ENCODE measurements around the gene MINAR2.

MINAR2 gene

GRCh38 chr5:129763651-129764050 is 15.8 kb downstream of the MINAR2 start:
- no peak overlapping the region for H3K27ac Mint-ChIP-seq
- H3K36me3 Mint-ChIP-seq (ENCODE audit: low read depth) = no peaks in the 10 kb centered on the region
- H3K4me3 Mint-ChIP-seq = no peak overlapping the region
- H3K4me1 Mint-ChIP-seq (ENCODE audit: low read depth) = no peaks in the 10 kb centered on the region
- no peaks in the 10 kb centered on the region for H3K27me3 Mint-ChIP-seq
- H3K9me3 Mint-ChIP-seq = no peaks in the 10 kb centered on the region

- Mint-ChIP-seq H3K27ac (no peak overlapping the region), H3K36me3 (ENCODE audit: low read depth) (no peaks in the 10 kb centered on the region), H3K9me3 (no peaks in the 10 kb centered on the region), H3K4me1 (ENCODE audit: low read depth) (no peaks in the 10 kb centered on the region), H3K27me3 (no peaks in the 10 kb centered on the region), H3K4me3 (no peak overlapping the region)
Observed at GRCh38 chr5:129766798-129767197, 18.9 kb downstream of the MINAR2 start.

- Mint-ChIP-seq H3K4me1 (ENCODE audit: low read depth) (no peaks in the 10 kb centered on the region), H3K27ac (no peak overlapping the region), H3K36me3 (ENCODE audit: low read depth) (no peaks in the 10 kb centered on the region), H3K9me3 (no peaks in the 10 kb centered on the region), H3K27me3 (no peaks in the 10 kb centered on the region), H3K4me3 (no peak overlapping the region)
Observed at GRCh38 chr5:129767927-129768380, 20.1 kb downstream of the MINAR2 start.

GRCh38 chr5:129768735-129769134 is 20.8 kb downstream of the MINAR2 start:
- Mint-ChIP-seq H3K27me3 (no peaks in the 10 kb centered on the region), H3K36me3 (ENCODE audit: low read depth) (no peaks in the 10 kb centered on the region), H3K9me3 (no peaks in the 10 kb centered on the region), H3K4me3 (no peak overlapping the region), H3K4me1 (ENCODE audit: low read depth) (no peaks in the 10 kb centered on the region), H3K27ac (no peak overlapping the region)

- no peaks in the 10 kb centered on the region for H3K4me1 Mint-ChIP-seq (ENCODE audit: low read depth)
- H3K36me3 Mint-ChIP-seq (ENCODE audit: low read depth) = no peaks in the 10 kb centered on the region
- no peaks in the 10 kb centered on the region for H3K27me3 Mint-ChIP-seq
- no peak overlapping the region for H3K4me3 Mint-ChIP-seq
- no peak overlapping the region for H3K27ac Mint-ChIP-seq
- no peaks in the 10 kb centered on the region for H3K9me3 Mint-ChIP-seq
Observed at GRCh38 chr5:129770024-129770820, 22.3 kb downstream of the MINAR2 start.

- no peak overlapping the region for H3K4me3 Mint-ChIP-seq
- H3K9me3 Mint-ChIP-seq = no peaks in the 10 kb centered on the region
- no peak overlapping the region for H3K27ac Mint-ChIP-seq
- no peaks in the 10 kb centered on the region for H3K36me3 Mint-ChIP-seq (ENCODE audit: low read depth)
- no peaks in the 10 kb centered on the region for H3K27me3 Mint-ChIP-seq
- H3K4me1 Mint-ChIP-seq (ENCODE audit: low read depth) = no peaks in the 10 kb centered on the region
Observed at GRCh38 chr5:129771058-129771838, 23.4 kb downstream of the MINAR2 start.

- Mint-ChIP-seq H3K9me3 (no peaks in the 10 kb centered on the region), H3K4me3 (no peak overlapping the region), H3K4me1 (ENCODE audit: low read depth) (no peaks in the 10 kb centered on the region), H3K36me3 (ENCODE audit: low read depth) (no peaks in the 10 kb centered on the region), H3K27me3 (no peaks in the 10 kb centered on the region), H3K27ac (no peak overlapping the region)
Observed at GRCh38 chr5:129773376-129773775, 25.5 kb downstream of the MINAR2 start.

- Mint-ChIP-seq H3K27me3 (no peaks in the 10 kb centered on the region), H3K4me3 (no peak overlapping the region), H3K4me1 (ENCODE audit: low read depth) (no peaks in the 10 kb centered on the region), H3K9me3 (no peaks in the 10 kb centered on the region), H3K27ac (no peak overlapping the region), H3K36me3 (ENCODE audit: low read depth) (no peaks in the 10 kb centered on the region)
Observed at GRCh38 chr5:129781594-129781993, 33.7 kb downstream of the MINAR2 start.

GRCh38 chr5:129803403-129803802 is 55.5 kb downstream of the MINAR2 start:
- H3K36me3 Mint-ChIP-seq (ENCODE audit: low read depth) = no peaks in the 10 kb centered on the region
- no peak overlapping the region for H3K4me3 Mint-ChIP-seq
- peaks cover 19% of the 10 kb centered on the region for H3K9me3 Mint-ChIP-seq
- H3K27ac Mint-ChIP-seq = no peak overlapping the region
- H3K27me3 Mint-ChIP-seq = no peaks in the 10 kb centered on the region
- no peaks in the 10 kb centered on the region for H3K4me1 Mint-ChIP-seq (ENCODE audit: low read depth)

- no peak overlapping the region for H3K4me3 Mint-ChIP-seq
Observed at GRCh38 chr5:129804705-129805104, 56.8 kb downstream of the MINAR2 start.

GRCh38 chr5:129807162-129807814 is 59.4 kb downstream of the MINAR2 start:
- H3K4me3 Mint-ChIP-seq = no peak overlapping the region
- H3K9me3 Mint-ChIP-seq = peaks cover 2% of the 10 kb centered on the region
- no peaks in the 10 kb centered on the region for H3K27me3 Mint-ChIP-seq
- H3K27ac Mint-ChIP-seq = no peak overlapping the region
- no peaks in the 10 kb centered on the region for H3K36me3 Mint-ChIP-seq (ENCODE audit: low read depth)
- H3K4me1 Mint-ChIP-seq (ENCODE audit: low read depth) = no peaks in the 10 kb centered on the region

More at GRCh38 chr5:129804705-129805104, 56.8 kb downstream of the MINAR2 start:
- no peaks in the 10 kb centered on the region for H3K27me3 Mint-ChIP-seq
- peaks cover 12% of the 10 kb centered on the region for H3K9me3 Mint-ChIP-seq
- no peaks in the 10 kb centered on the region for H3K36me3 Mint-ChIP-seq (ENCODE audit: low read depth)
- no peak overlapping the region for H3K27ac Mint-ChIP-seq
- H3K4me1 Mint-ChIP-seq (ENCODE audit: low read depth) = no peaks in the 10 kb centered on the region

All from stimulated activated naive CD8-positive, alpha-beta T cell treated with anti-CD3 and anti-CD28 coated beads, Interleukin-15, Interleukin-2, amounts not matched to agents 100 ng/mL and 50 ng/mL, for 24 hours (primary cell).